GM08714 (cell line): ENCODE measurements around the gene LYAR.

Experiments used
- H3K4me3 ChIP-seq: fragments of 200-500 bp; sonication (Bioruptor generic); 2 replicates; pipeline ENCODE4 v1.5.1; 2014; ENCODE audit warnings: mild to moderate bottlenecking, low read length, inconsistent platforms
- ZNF274 ChIP-seq: IDR thresholded peaks from 2 replicates; pipeline ENCODE4 v1.6.1; 2012; ENCODE audit warnings: mild to moderate bottlenecking, low read depth, low read length

Gene LYAR

DNA sequence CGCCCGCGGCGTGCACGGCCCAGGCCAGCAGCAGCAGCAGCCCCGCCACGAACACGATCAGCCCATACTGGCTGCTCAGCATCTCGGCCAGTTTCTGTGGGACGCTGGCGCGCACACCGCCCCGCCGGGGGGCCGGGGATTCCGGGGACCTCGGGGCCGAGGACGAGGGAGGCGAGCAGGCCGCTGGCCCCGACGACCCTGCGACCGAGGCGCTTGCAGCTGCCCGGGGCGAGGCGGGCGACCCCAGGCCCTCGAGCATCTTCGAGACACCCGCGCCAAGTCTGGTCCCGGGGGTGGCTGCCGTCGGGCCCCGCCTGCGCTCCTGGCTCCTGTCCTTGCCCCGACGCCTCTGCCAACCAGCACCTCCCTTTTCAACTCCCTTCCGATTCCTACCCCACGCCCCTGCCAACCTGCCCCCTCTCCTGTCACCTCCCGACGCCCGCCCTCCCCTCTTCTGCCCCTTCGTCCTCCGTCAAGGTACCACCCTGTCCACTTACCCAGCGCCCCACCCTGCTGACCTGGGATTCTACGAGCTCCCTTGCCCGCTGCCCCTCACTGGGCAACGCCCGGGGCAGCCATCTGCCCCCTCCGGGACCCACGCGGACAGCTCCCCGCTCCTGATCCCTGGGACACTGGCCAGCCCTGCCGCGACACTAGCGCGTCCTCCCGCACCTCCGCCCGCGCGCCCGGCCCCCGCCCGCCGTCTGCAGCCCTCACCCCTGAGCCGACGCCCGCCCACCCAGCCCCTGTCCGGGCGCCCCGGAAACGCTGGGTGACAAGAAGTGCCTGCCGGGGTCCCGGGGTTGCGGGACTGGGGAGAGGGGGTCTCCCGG is 63.1 kb downstream of the LYAR start, which contains the start of gene OTOP1:
TSS of gene OTOP1 (minus strand) at position 324 of the 833 bp plus-strand sequence. CDS start at position 259, 65 bp downstream.
- TF ChIP-seq ZNF274, result no peak
- H3K4me3 ChIP-seq, result no peak within 1 kb of the TSS

DNA sequence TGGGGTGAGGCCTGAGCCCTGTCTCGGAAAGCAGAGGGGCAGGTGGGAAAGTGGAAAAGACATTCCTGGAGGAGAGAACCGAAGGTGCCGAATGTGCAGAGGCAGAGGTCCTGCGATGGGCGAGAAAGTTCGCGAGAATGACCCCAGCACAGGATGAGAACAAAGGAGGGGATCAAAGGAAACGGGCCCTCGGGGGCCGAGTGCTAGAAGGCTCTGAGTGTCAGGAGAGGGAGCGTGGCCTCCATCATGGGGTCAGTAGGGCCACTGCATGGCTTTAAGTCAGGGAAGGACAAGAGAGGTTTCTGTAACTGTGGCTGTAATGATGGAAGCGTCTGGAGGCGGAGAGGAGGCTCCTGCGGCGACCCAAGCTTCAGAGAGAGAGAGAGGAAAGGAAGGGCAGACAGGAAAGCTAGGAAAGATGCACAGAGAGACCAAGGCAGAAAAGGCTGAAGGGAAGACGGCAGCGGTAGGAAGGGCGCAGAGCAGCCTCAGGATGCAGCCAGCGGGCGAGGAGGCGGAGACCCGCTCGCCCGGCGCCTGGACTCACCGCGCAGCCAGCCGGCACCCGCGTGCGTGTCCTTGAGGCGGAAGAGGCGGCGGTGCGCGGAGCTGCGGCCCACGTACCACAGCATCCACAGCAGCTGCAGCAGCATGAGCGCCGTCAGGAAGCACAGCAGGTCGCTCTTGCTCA is 63.9 kb downstream of the LYAR start:
- no peak for TF ChIP-seq ZNF274
- no peak overlapping the region for H3K4me3 ChIP-seq
